ENCODE data around the gene NPAS3. TPM values are rescaled to one million over a fixed set of nuclear protein-coding genes. Genes with fewer than 3 reads are reported as not detected.

Gene NPAS3
- total and polyA plus RNA-seq, 2 donors, result 1.0 to 1.2 TPM

GRCh38 chr14:33676891-33677290, 738.2 kb downstream of the NPAS3 start:
- H3K4me3 ChIP-seq (ENCODE audit: low read length in 2 of 2), result no peak overlapping the region
- WGBS, result 98% methylated on average over 5 of the region's 5 CpGs
- H3K9me3 ChIP-seq (ENCODE audit: control insufficient read depth in 2 of 2, insufficient read depth in 1 of 2, low read length in 1 of 2), result no peaks in the 10 kb centered on the region
- no peak overlapping the region for H3K27ac ChIP-seq (ENCODE audit: low read depth in 1 of 2, low read length in 1 of 2)
- no peaks in the 10 kb centered on the region for H3K27me3 ChIP-seq (ENCODE audit: control insufficient read depth in 2 of 2, insufficient read depth in 1 of 2, low read length in 1 of 2)
- H3K4me1 ChIP-seq (ENCODE audit: control insufficient read depth in 2 of 2, insufficient read depth in 2 of 2, low read length in 2 of 2), result no peaks in the 10 kb centered on the region
- no peaks in the 10 kb centered on the region for H3K36me3 ChIP-seq (ENCODE audit: control insufficient read depth in 2 of 2, insufficient read depth in 2 of 2, low read length in 1 of 2)
- DNase-seq (ENCODE audit: low read depth in 6 of 9, low spot score in 9 of 9), result no peak

GRCh38 chr14:33678005-33678404, 739.3 kb downstream of the NPAS3 start:
- H3K27ac ChIP-seq (ENCODE audit: low read depth in 1 of 2, low read length in 1 of 2), result no peak overlapping the region
- H3K4me3 ChIP-seq (ENCODE audit: low read length in 2 of 2), result no peak overlapping the region
- WGBS, result 97% methylated on average over 5 of the region's 5 CpGs

GRCh38 chr14:33679025-33679424, 740.3 kb downstream of the NPAS3 start:
- H3K9me3 ChIP-seq (ENCODE audit: control insufficient read depth in 2 of 2, insufficient read depth in 1 of 2, low read length in 1 of 2), result no peaks in the 10 kb centered on the region
- no peaks in the 10 kb centered on the region for H3K27me3 ChIP-seq (ENCODE audit: control insufficient read depth in 2 of 2, insufficient read depth in 1 of 2, low read length in 1 of 2)
- DNase-seq (ENCODE audit: low read depth in 6 of 9, low spot score in 9 of 9), result no peak
- H3K27ac ChIP-seq (ENCODE audit: low read depth in 1 of 2, low read length in 1 of 2), result no peak overlapping the region
- H3K4me3 ChIP-seq (ENCODE audit: low read length in 2 of 2), result no peak overlapping the region
- WGBS, result 96% methylated on average over 2 of the region's 2 CpGs
- H3K36me3 ChIP-seq (ENCODE audit: control insufficient read depth in 2 of 2, insufficient read depth in 2 of 2, low read length in 1 of 2), result no peaks in the 10 kb centered on the region
- H3K4me1 ChIP-seq (ENCODE audit: control insufficient read depth in 2 of 2, insufficient read depth in 2 of 2, low read length in 2 of 2), result no peaks in the 10 kb centered on the region

More at GRCh38 chr14:33678005-33678404, 739.3 kb downstream of the NPAS3 start:
- no peak for DNase-seq (ENCODE audit: low read depth in 6 of 9, low spot score in 9 of 9)
- H3K4me1 ChIP-seq (ENCODE audit: control insufficient read depth in 2 of 2, insufficient read depth in 2 of 2, low read length in 2 of 2), result no peaks in the 10 kb centered on the region
- no peaks in the 10 kb centered on the region for H3K27me3 ChIP-seq (ENCODE audit: control insufficient read depth in 2 of 2, insufficient read depth in 1 of 2, low read length in 1 of 2)
- no peaks in the 10 kb centered on the region for H3K9me3 ChIP-seq (ENCODE audit: control insufficient read depth in 2 of 2, insufficient read depth in 1 of 2, low read length in 1 of 2)
- H3K36me3 ChIP-seq (ENCODE audit: control insufficient read depth in 2 of 2, insufficient read depth in 2 of 2, low read length in 1 of 2), result no peaks in the 10 kb centered on the region

GRCh38 chr14:33679461-33680225, 741.0 kb downstream of the NPAS3 start:
- no peak for DNase-seq (ENCODE audit: low read depth in 6 of 9, low spot score in 9 of 9)
- Histone ChIP-seq H3K36me3 (ENCODE audit: control insufficient read depth in 2 of 2, insufficient read depth in 2 of 2, low read length in 1 of 2) (no peaks in the 10 kb centered on the region), H3K27me3 (ENCODE audit: control insufficient read depth in 2 of 2, insufficient read depth in 1 of 2, low read length in 1 of 2) (no peaks in the 10 kb centered on the region), H3K9me3 (ENCODE audit: control insufficient read depth in 2 of 2, insufficient read depth in 1 of 2, low read length in 1 of 2) (no peaks in the 10 kb centered on the region), H3K4me1 (ENCODE audit: control insufficient read depth in 2 of 2, insufficient read depth in 2 of 2, low read length in 2 of 2) (no peaks in the 10 kb centered on the region), H3K27ac (ENCODE audit: low read depth in 1 of 2, low read length in 1 of 2) (no peak overlapping the region), H3K4me3 (ENCODE audit: low read length in 2 of 2) (no peak overlapping the region)
- WGBS, result 97% methylated on average over 3 of the region's 3 CpGs

- Histone ChIP-seq H3K27me3 (ENCODE audit: control insufficient read depth in 2 of 2, insufficient read depth in 1 of 2, low read length in 1 of 2) (no peaks in the 10 kb centered on the region), H3K4me3 (ENCODE audit: low read length in 2 of 2) (no peak overlapping the region), H3K4me1 (ENCODE audit: control insufficient read depth in 2 of 2, insufficient read depth in 2 of 2, low read length in 2 of 2) (no peaks in the 10 kb centered on the region), H3K27ac (ENCODE audit: low read depth in 1 of 2, low read length in 1 of 2) (no peak overlapping the region), H3K36me3 (ENCODE audit: control insufficient read depth in 2 of 2, insufficient read depth in 2 of 2, low read length in 1 of 2) (no peaks in the 10 kb centered on the region), H3K9me3 (ENCODE audit: control insufficient read depth in 2 of 2, insufficient read depth in 1 of 2, low read length in 1 of 2) (no peaks in the 10 kb centered on the region)
- DNase-seq (ENCODE audit: low read depth in 6 of 9, low spot score in 9 of 9), result no peak
- WGBS, result 96% methylated on average over 6 of the region's 6 CpGs
Measured at GRCh38 chr14:33680873-33681272, 742.2 kb downstream of the NPAS3 start.

GRCh38 chr14:33682760-33683159, 744.1 kb downstream of the NPAS3 start:
- Histone ChIP-seq H3K27me3 (ENCODE audit: control insufficient read depth in 2 of 2, insufficient read depth in 1 of 2, low read length in 1 of 2) (no peaks in the 10 kb centered on the region), H3K36me3 (ENCODE audit: control insufficient read depth in 2 of 2, insufficient read depth in 2 of 2, low read length in 1 of 2) (no peaks in the 10 kb centered on the region), H3K9me3 (ENCODE audit: control insufficient read depth in 2 of 2, insufficient read depth in 1 of 2, low read length in 1 of 2) (no peaks in the 10 kb centered on the region), H3K4me1 (ENCODE audit: control insufficient read depth in 2 of 2, insufficient read depth in 2 of 2, low read length in 2 of 2) (no peaks in the 10 kb centered on the region), H3K4me3 (ENCODE audit: low read length in 2 of 2) (no peak overlapping the region), H3K27ac (ENCODE audit: low read depth in 1 of 2, low read length in 1 of 2) (no peak overlapping the region)
- WGBS, result 91% methylated on average over 4 of the region's 4 CpGs
- DNase-seq (ENCODE audit: low read depth in 6 of 9, low spot score in 9 of 9), result no peak

- Histone ChIP-seq H3K27ac (ENCODE audit: low read depth in 1 of 2, low read length in 1 of 2) (no peak overlapping the region), H3K27me3 (ENCODE audit: control insufficient read depth in 2 of 2, insufficient read depth in 1 of 2, low read length in 1 of 2) (no peaks in the 10 kb centered on the region), H3K36me3 (ENCODE audit: control insufficient read depth in 2 of 2, insufficient read depth in 2 of 2, low read length in 1 of 2) (no peaks in the 10 kb centered on the region), H3K9me3 (ENCODE audit: control insufficient read depth in 2 of 2, insufficient read depth in 1 of 2, low read length in 1 of 2) (no peaks in the 10 kb centered on the region), H3K4me1 (ENCODE audit: control insufficient read depth in 2 of 2, insufficient read depth in 2 of 2, low read length in 2 of 2) (no peaks in the 10 kb centered on the region), H3K4me3 (ENCODE audit: low read length in 2 of 2) (no peak overlapping the region)
- WGBS, result 97% methylated on average over 9 of the region's 9 CpGs
- no peak for DNase-seq (ENCODE audit: low read depth in 6 of 9, low spot score in 9 of 9)
Measured at GRCh38 chr14:33685026-33685425, 746.3 kb downstream of the NPAS3 start.

GRCh38 chr14:33685698-33686097, 747.0 kb downstream of the NPAS3 start:
- no peaks in the 10 kb centered on the region for H3K36me3 ChIP-seq (ENCODE audit: control insufficient read depth in 2 of 2, insufficient read depth in 2 of 2, low read length in 1 of 2)
- no peaks in the 10 kb centered on the region for H3K9me3 ChIP-seq (ENCODE audit: control insufficient read depth in 2 of 2, insufficient read depth in 1 of 2, low read length in 1 of 2)
- DNase-seq (ENCODE audit: low read depth in 6 of 9, low spot score in 9 of 9), result no peak
- no peak overlapping the region for H3K4me3 ChIP-seq (ENCODE audit: low read length in 2 of 2)
- H3K4me1 ChIP-seq (ENCODE audit: control insufficient read depth in 2 of 2, insufficient read depth in 2 of 2, low read length in 2 of 2), result no peaks in the 10 kb centered on the region
- no peak overlapping the region for H3K27ac ChIP-seq (ENCODE audit: low read depth in 1 of 2, low read length in 1 of 2)
- H3K27me3 ChIP-seq (ENCODE audit: control insufficient read depth in 2 of 2, insufficient read depth in 1 of 2, low read length in 1 of 2), result no peaks in the 10 kb centered on the region
- 93% methylated on average over 1 of the region's 1 CpG for WGBS

- WGBS, result 94% methylated on average over 3 of the region's 3 CpGs
- H3K9me3 ChIP-seq (ENCODE audit: control insufficient read depth in 2 of 2, insufficient read depth in 1 of 2, low read length in 1 of 2), result no peaks in the 10 kb centered on the region
- H3K4me3 ChIP-seq (ENCODE audit: low read length in 2 of 2), result no peak overlapping the region
- H3K27me3 ChIP-seq (ENCODE audit: control insufficient read depth in 2 of 2, insufficient read depth in 1 of 2, low read length in 1 of 2), result no peaks in the 10 kb centered on the region
- DNase-seq (ENCODE audit: low read depth in 6 of 9, low spot score in 9 of 9), result no peak
- no peaks in the 10 kb centered on the region for H3K4me1 ChIP-seq (ENCODE audit: control insufficient read depth in 2 of 2, insufficient read depth in 2 of 2, low read length in 2 of 2)
- no peak overlapping the region for H3K27ac ChIP-seq (ENCODE audit: low read depth in 1 of 2, low read length in 1 of 2)
- no peaks in the 10 kb centered on the region for H3K36me3 ChIP-seq (ENCODE audit: control insufficient read depth in 2 of 2, insufficient read depth in 2 of 2, low read length in 1 of 2)
Measured at GRCh38 chr14:33686218-33686617, 747.5 kb downstream of the NPAS3 start.

Data from thymus (tissue), 11 donors.